HCT116 (cell line): ENCODE data around the gene CPNE8. TPM values are rescaled to one million over a fixed set of nuclear protein-coding genes. Genes with fewer than 3 reads are reported as not detected.

Source experiments
- ATAC-seq: fragments of 200-7000 bp; cut with Tn5 transposase; 2 replicates; pipeline ENCODE4 v1.9.1; 2020; ENCODE audit warnings: mild to moderate bottlenecking, moderate library complexity
- BruUV-seq: library from RNA; stranded (reverse); fragments of 400-500 nt; replicated peaks from 2 replicates; lab custom pipeline; 2021; lab: Mats Ljungman, UMichigan
- CTCF ChIA-PET: fragments of 300-600 bp; sonication (Branson Sonifier 250); formaldehyde crosslinking; loops from one replicate; lab custom pipeline; 2021; ENCODE audit warnings: antibody characterized with exemption; lab: Charles Lee
- POLR2A ChIA-PET: fragments of 300-600, 350-600 bp; sonication (Branson Sonifier 250); formaldehyde crosslinking; loops from one replicate; lab custom pipeline; 2021; ENCODE audit warnings: antibody characterized with exemption; lab: Charles Lee
- RAD21 ChIA-PET, 2 experiments: fragments of 300-600 bp; sonication (Branson Sonifier 250); formaldehyde crosslinking; loops; one replicate each; lab custom pipeline; 2023; ENCODE audit warnings: low total read pairs in 2 of 2; ENCODE audit not compliant: uncharacterized antibody in 2 of 2, unreplicated experiment in 2 of 2, low non-redundant PET in 1 of 2; lab: Charles Lee
- DNase-seq: peaks from one replicate; pipeline ENCODE4 v3.0.0-alpha.2; 2010; ENCODE audit warnings: low read depth, low spot score
- H2AFZ ChIP-seq: fragments of 200-600 bp; shearing (Covaris generic), sonication (generic); 2 replicates; pipeline ENCODE4 v1.6.1; 2017; ENCODE audit warnings: low read depth, mixed run types, mixed read lengths, antibody characterized with exemption, low read length; ENCODE audit not compliant: poor library complexity, severe bottlenecking
- H3K27ac ChIP-seq: 2 replicates; pipeline ENCODE4 v1.5.1; 2012; ENCODE audit warnings: low read depth, low read length
- H3K27me3 ChIP-seq: fragments of 200-600 bp; sonication (generic); 2 replicates; pipeline ENCODE4 v1.6.1; 2016; ENCODE audit warnings: mixed run types, low read length, mixed read lengths; ENCODE audit not compliant: insufficient read depth
- H3K36me3 ChIP-seq, 2 experiments: fragments of 200-500 bp in 1 of 2; fragments of 200-600 bp in 1 of 2; sonication (Bioruptor generic) in 1 of 2; sonication (generic) in 1 of 2; 2 replicates each; pipeline versions ENCODE4 v1.5.1 to v1.6.1; 2014 to 2016; ENCODE audit warnings: low read length in 2 of 2, inconsistent platforms in 1 of 2, mixed read lengths in 1 of 2, mixed run types in 1 of 2; ENCODE audit not compliant: insufficient read depth in 2 of 2, control insufficient read depth in 1 of 2
- H3K4me1 ChIP-seq, 2 experiments: fragments of 200-600 bp in 1 of 2; sonication (generic) in 1 of 2; 2 replicates each; pipeline versions ENCODE4 v1.5.1 to v1.6.1; 2012 to 2017; ENCODE audit warnings: low read length in 2 of 2, inconsistent platforms in 1 of 2, mild to moderate bottlenecking in 1 of 2, mixed read lengths in 1 of 2, mixed run types in 1 of 2, moderate library complexity in 1 of 2; ENCODE audit not compliant: insufficient read depth in 2 of 2, control insufficient read depth in 1 of 2
- H3K4me2 ChIP-seq: fragments of 200-600 bp; sonication (generic); 2 replicates; pipeline ENCODE4 v1.6.1; 2017; ENCODE audit warnings: mixed run types, low read length, mixed read lengths
- H3K4me3 ChIP-seq, 2 experiments: fragments of 200-600 bp in 1 of 2; sonication (generic) in 1 of 2; replicated peaks in 1 of 2; 2 replicates each; pipeline ENCODE4 v1.5.1; 2011 to 2016; ENCODE audit warnings: low read length in 2 of 2, control low read depth in 1 of 2, low read depth in 1 of 2, mild to moderate bottlenecking in 1 of 2, mixed read lengths in 1 of 2, mixed run types in 1 of 2
- H3K79me2 ChIP-seq: fragments of 200-600 bp; sonication (generic); 2 replicates; pipeline ENCODE4 v1.6.1; 2017; ENCODE audit warnings: mild to moderate bottlenecking, mixed run types, low read length, moderate library complexity, mixed read lengths; ENCODE audit not compliant: insufficient read depth
- H3K9ac ChIP-seq: fragments of 200-600 bp; sonication (generic); 2 replicates; pipeline ENCODE4 v1.6.1; 2016; ENCODE audit warnings: low read length, mixed read lengths
- H3K9me2 ChIP-seq: fragments of 200-600 bp; sonication (generic), shearing (Covaris generic); 2 replicates; pipeline ENCODE4 v1.6.1; 2017; ENCODE audit warnings: mixed run types, mild to moderate bottlenecking, moderate library complexity; ENCODE audit not compliant: insufficient read depth
- H3K9me3 ChIP-seq, 2 experiments: fragments of 200-500 bp in 1 of 2; fragments of 200-600 bp in 1 of 2; sonication (Bioruptor generic) in 1 of 2; sonication (generic) in 1 of 2; 2 replicates each; pipeline ENCODE4 v1.6.1; 2014 to 2017; ENCODE audit warnings: low read length in 2 of 2, mixed read lengths in 2 of 2, inconsistent platforms in 1 of 2, low read depth in 1 of 2, mild to moderate bottlenecking in 1 of 2, mixed run types in 1 of 2, moderate library complexity in 1 of 2; ENCODE audit not compliant: control insufficient read depth in 1 of 2, insufficient read depth in 1 of 2
- H4K20me1 ChIP-seq: fragments of 200-600 bp; sonication (generic), shearing (Covaris generic); 2 replicates; pipeline ENCODE4 v1.6.1; 2017; ENCODE audit warnings: mixed run types, mild to moderate bottlenecking, moderate library complexity; ENCODE audit not compliant: insufficient read depth
- CBX3 ChIP-seq: IDR thresholded peaks from 2 replicates; pipeline ENCODE4 v1.6.1; 2012; ENCODE audit warnings: low read depth
- EGR1 ChIP-seq: IDR thresholded peaks from 2 replicates; pipeline ENCODE4 v1.6.1; 2012; ENCODE audit warnings: low read depth
- ELF1 ChIP-seq: IDR thresholded peaks from 2 replicates; pipeline ENCODE4 v1.6.1; 2012; ENCODE audit warnings: low read depth, borderline replicate concordance
- EZH2 ChIP-seq: fragments of 200-600 bp; sonication (generic); IDR thresholded peaks from 2 replicates; pipeline ENCODE4 v1.6.1; 2017; ENCODE audit warnings: antibody characterized with exemption, mixed run types
- FOSL1 ChIP-seq: IDR thresholded peaks from 2 replicates; pipeline ENCODE4 v1.6.1; 2012; ENCODE audit warnings: low read depth
- JUND ChIP-seq: IDR thresholded peaks from 2 replicates; pipeline ENCODE4 v1.6.1; 2012
- POLR2A ChIP-seq: IDR thresholded peaks from 2 replicates; pipeline ENCODE4 v1.7.0; 2011; ENCODE audit warnings: borderline replicate concordance; ENCODE audit not compliant: insufficient read depth, insufficient read length; ENCODE audit errors: extremely low read depth
- POLR2AphosphoS5 ChIP-seq: IDR thresholded peaks from 2 replicates; pipeline ENCODE4 v1.6.1; 2011; ENCODE audit warnings: mild to moderate bottlenecking, low read depth, low read length, moderate library complexity
- RAD21 ChIP-seq: IDR thresholded peaks from 2 replicates; pipeline ENCODE4 v1.6.1; 2012; ENCODE audit warnings: low read depth, mild to moderate bottlenecking
- SIN3A ChIP-seq: IDR thresholded peaks from 2 replicates; pipeline ENCODE4 v1.6.1; 2012; ENCODE audit warnings: low read depth
- SP1 ChIP-seq: IDR thresholded peaks from 2 replicates; pipeline ENCODE4 v1.6.1; 2012; ENCODE audit warnings: low read depth
- SRF ChIP-seq: IDR thresholded peaks from 2 replicates; pipeline ENCODE4 v1.6.1; 2012; ENCODE audit warnings: low read depth
- ZFX ChIP-seq: fragments of 450-650 bp; IDR thresholded peaks from 2 replicates; pipeline ENCODE4 v1.6.1; 2017
- ZNF274 ChIP-seq: fragments of 200-500 bp; sonication (Bioruptor generic); IDR thresholded peaks from 2 replicates; pipeline ENCODE4 v1.6.1; 2014; ENCODE audit warnings: mild to moderate bottlenecking, low read depth, low read length, inconsistent platforms
- intact Hi-C: fragments of 100-400 bp; cut with micrococcal nuclease; formaldehyde crosslinking; loops from 2 replicates; pipeline ENCODE4 v1.10.0; 2022
- total RNA-seq: library from RNA; stranded (reverse); gene quantifications from one replicate; pipeline ENCODE4 v1.2.1, GENCODE V29; 2021; ENCODE audit not compliant: unreplicated experiment
- TF ChIP-seq, protein P1 (sequence below): IDR thresholded peaks from 2 replicates; pipeline ENCODE4 v1.6.1; 2012; ENCODE audit warnings: low read depth
- TF ChIP-seq, protein P2 (sequence below): IDR thresholded peaks from 2 replicates; pipeline ENCODE4 v1.6.1; 2012

CPNE8 gene
- total RNA-seq, 1 experiment from 2014 or later = 14.2 TPM

DNA sequence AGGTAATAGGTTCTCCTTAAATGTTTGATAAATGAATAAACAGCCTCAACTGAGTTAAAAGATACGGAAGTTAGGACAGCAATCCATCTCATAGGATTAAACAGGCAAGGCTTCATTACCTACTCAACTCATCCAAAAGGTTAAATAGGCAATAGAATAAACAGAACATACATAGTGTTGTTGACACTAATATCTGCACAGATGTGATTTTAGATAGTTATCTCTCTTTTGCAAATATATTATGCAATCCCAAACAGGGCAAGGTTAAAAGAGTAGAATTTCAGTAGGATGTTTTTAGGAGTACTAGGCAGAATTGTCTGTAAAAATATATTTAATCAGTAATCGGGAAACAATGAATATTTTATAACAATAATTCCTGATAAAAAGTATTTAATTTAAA lies 276.3 kb downstream of the CPNE8 start:
- no TSS peak for BruUV-seq
- DNase-seq = no peak

GRCh38 chr12:38628288-38628687 lies 277.1 kb downstream of the CPNE8 start:
- no TSS peak for BruUV-seq
- ATAC-seq (no peak), DNase-seq (no peak)
- H3K4me2 ChIP-seq = no peak overlapping the region
- TF ChIP-seq POLR2AphosphoS5 (no peak), POLR2A (no peak), EZH2 (no peak), ZFX (no peak), RAD21 (no peak), CBX3 (no peak), FOSL1 (no peak), SP1 (no peak), EGR1 (no peak), SRF (no peak), ZNF274 (no peak), ELF1 (no peak), JUND (no peak), SIN3A (no peak)
- TF ChIP-seq, protein P1, sequence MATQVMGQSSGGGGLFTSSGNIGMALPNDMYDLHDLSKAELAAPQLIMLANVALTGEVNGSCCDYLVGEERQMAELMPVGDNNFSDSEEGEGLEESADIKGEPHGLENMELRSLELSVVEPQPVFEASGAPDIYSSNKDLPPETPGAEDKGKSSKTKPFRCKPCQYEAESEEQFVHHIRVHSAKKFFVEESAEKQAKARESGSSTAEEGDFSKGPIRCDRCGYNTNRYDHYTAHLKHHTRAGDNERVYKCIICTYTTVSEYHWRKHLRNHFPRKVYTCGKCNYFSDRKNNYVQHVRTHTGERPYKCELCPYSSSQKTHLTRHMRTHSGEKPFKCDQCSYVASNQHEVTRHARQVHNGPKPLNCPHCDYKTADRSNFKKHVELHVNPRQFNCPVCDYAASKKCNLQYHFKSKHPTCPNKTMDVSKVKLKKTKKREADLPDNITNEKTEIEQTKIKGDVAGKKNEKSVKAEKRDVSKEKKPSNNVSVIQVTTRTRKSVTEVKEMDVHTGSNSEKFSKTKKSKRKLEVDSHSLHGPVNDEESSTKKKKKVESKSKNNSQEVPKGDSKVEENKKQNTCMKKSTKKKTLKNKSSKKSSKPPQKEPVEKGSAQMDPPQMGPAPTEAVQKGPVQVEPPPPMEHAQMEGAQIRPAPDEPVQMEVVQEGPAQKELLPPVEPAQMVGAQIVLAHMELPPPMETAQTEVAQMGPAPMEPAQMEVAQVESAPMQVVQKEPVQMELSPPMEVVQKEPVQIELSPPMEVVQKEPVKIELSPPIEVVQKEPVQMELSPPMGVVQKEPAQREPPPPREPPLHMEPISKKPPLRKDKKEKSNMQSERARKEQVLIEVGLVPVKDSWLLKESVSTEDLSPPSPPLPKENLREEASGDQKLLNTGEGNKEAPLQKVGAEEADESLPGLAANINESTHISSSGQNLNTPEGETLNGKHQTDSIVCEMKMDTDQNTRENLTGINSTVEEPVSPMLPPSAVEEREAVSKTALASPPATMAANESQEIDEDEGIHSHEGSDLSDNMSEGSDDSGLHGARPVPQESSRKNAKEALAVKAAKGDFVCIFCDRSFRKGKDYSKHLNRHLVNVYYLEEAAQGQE = no peak
- POLR2A ChIA-PET = no interaction called here
- H3K9me2 ChIP-seq = no peaks in the 10 kb centered on the region
- no peaks in the 10 kb centered on the region for H3K9me3 ChIP-seq
- RAD21 ChIA-PET = no interaction called here
- H3K27ac ChIP-seq = no peak overlapping the region
- intact Hi-C loops = no loop called here
- CTCF ChIA-PET = no interaction called here
- no peaks in the 10 kb centered on the region for H4K20me1 ChIP-seq
- H3K9ac ChIP-seq = no peak overlapping the region
- no peaks in the 10 kb centered on the region for H3K27me3 ChIP-seq
- no peak overlapping the region for H2AFZ ChIP-seq
- H3K36me3 ChIP-seq = no peaks in the 10 kb centered on the region; a peak in 1 of 4 replicates
- H3K79me2 ChIP-seq = no peaks in the 10 kb centered on the region
- no peak overlapping the region for H3K4me3 ChIP-seq
- no peaks in the 10 kb centered on the region for H3K4me1 ChIP-seq

More for the DNA sequence above, 276.3 kb downstream of the CPNE8 start:
- Histone ChIP-seq H3K9ac (no peak overlapping the region), H3K4me3 (no peak overlapping the region), H3K79me2 (no peaks in the 10 kb centered on the region), H3K4me2 (no peak overlapping the region), H4K20me1 (no peaks in the 10 kb centered on the region), H3K27ac (no peak overlapping the region), H3K36me3 (no peaks in the 10 kb centered on the region; a peak in 1 of 4 replicates), H3K9me2 (no peaks in the 10 kb centered on the region), H3K4me1 (no peaks in the 10 kb centered on the region), H2AFZ (no peak overlapping the region), H3K9me3 (no peaks in the 10 kb centered on the region), H3K27me3 (no peaks in the 10 kb centered on the region)
- TF ChIP-seq, protein P2, sequence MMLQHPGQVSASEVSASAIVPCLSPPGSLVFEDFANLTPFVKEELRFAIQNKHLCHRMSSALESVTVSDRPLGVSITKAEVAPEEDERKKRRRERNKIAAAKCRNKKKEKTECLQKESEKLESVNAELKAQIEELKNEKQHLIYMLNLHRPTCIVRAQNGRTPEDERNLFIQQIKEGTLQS = no peak
- TF ChIP-seq POLR2AphosphoS5 = no peak
- ChIA-PET POLR2A (no interaction called here), CTCF (no interaction called here), RAD21 (no interaction called here)
- ATAC-seq = no peak
- intact Hi-C loops = no loop called here
